H1 (cell line): Measurements from ENCODE around the gene ZSCAN22. TPM values are rescaled to one million over a fixed set of nuclear protein-coding genes. Genes with fewer than 3 reads are reported as not detected.

Source experiments
- KDM5A ChIP-seq: fragments of 200-600 bp; IDR thresholded peaks from 2 replicates; pipeline ENCODE4 v1.7.1; 2012; ENCODE audit warnings: mild to moderate bottlenecking, low read length, inconsistent platforms, mixed read lengths
- POU5F1 ChIP-seq: IDR thresholded peaks from 2 replicates; pipeline ENCODE4 v1.6.1; 2011; ENCODE audit warnings: low read depth, mild to moderate bottlenecking, low read length, moderate library complexity
- polyA plus RNA-seq, 7 experiments: library from polyadenylated mRNA; depleted of rRNA in 3 of 7; stranded (reverse) in 5 of 7; unstranded in 2 of 7; fragments of >200 nt in 5 of 7; fragments of 200-250 nt in 2 of 7; gene quantifications; 1 replicate in 5 of 7; 2 replicates in 1 of 7; 4 replicates in 1 of 7; pipeline versions ENCODE4 v1.2.1 to v1.2.3, GENCODE V29; 2011 to 2013; ENCODE audit warnings: missing spikeins in 2 of 7, mixed read lengths in 2 of 7
- total RNA-seq: library from RNA; stranded (reverse); fragmentation: NEBNext Ultra II Directional; extraction: Animal tissue kit (Norgen Biotek cat#: 25700); gene quantifications from 2 replicates; pipeline ENCODE4 v1.2.1, GENCODE V29; 2021

ZSCAN22 gene
- total and polyA plus RNA-seq, 2 of the 8 experiments (the other 6 are each of a cell fraction or from before 2014, with no cell fraction given) = 3.2 to 3.3 TPM

GRCh38 chr19:58305065-58305931 is 21.5 kb upstream of the ZSCAN22 start, which contains the start of gene ERVK3-1 (continued):
- TF ChIP-seq KDM5A = no peak; the same call in 1 of the 2 replicates
- TF ChIP-seq POU5F1 = no peak
